ENCODE data around the gene ZNF175.
"Not testable (repeated sequence)": the region's sequence is repeated elsewhere in the genome, so short reads cannot be mapped to it uniquely, and the experiment has no call there.

ZNF175 gene

DNA sequence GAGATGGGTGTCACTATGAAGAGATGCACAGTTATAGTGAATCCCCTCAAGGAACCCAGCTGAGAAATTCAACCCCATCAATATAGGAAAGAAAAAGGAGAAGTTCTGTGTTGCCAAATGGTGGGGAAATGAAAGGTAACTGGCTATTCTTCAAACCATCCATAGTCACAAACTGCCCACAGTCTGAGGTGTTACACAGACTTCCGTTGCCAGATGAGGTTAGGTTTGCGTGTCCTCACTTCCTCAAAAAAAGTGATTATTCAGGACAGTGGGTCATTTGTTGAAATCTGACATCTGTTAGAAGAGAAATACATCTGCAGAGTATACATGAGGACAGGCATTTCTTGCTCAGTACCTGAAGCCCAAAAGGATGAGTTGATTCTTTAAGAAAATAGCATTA lies 50.1 kb downstream of the ZNF175 start:
- Histone ChIP-seq H4K20me1 (no peaks in the 10 kb centered on the region), H3K4me1 (0 out of 2 replicates have a peak, but pooled peaks cover 6% of the 10 kb centered on the region), H3K27me3 (no peaks in the 10 kb centered on the region), H3K4me2 (no peak overlapping the region), H3K9me3 (no peaks in the 10 kb centered on the region), H3K9ac (no peak overlapping the region), H3K27ac (no peak overlapping the region), H3K4me3 (no peak overlapping the region), H3K36me3 (no peaks in the 10 kb centered on the region)
- no peak for TF ChIP-seq Cebpa-rat (IDR thresholded peaks at IDR 0.05)

DNA sequence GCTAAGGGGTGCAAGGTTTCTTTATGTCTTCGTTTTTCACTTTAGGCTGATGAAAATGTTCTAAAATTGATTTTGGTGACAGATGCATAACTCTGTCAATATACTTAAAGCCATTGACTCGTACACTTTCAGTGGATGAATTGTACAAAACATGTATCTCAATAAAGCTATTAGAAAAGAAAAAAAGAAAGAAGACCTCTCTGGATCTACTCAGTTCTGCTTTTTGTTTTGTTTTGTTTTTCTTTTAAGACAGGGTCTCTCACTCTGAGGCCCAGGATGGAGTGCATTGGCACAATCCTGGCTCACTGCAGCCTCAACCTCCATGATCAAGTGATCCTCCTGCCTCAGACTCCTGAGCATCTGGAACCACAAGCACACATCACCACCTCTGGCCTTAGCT lies 55.6 kb downstream of the ZNF175 start:
- no peaks in the 10 kb centered on the region for H4K20me1 ChIP-seq
- no peak overlapping the region for H3K27ac ChIP-seq
- no peak overlapping the region for H3K4me3 ChIP-seq
- no peak for TF ChIP-seq Cebpa-rat (IDR thresholded peaks at IDR 0.05)
- no peaks in the 10 kb centered on the region for H3K9me3 ChIP-seq
- no peak overlapping the region for H3K4me2 ChIP-seq
- H3K27me3 ChIP-seq: no peaks in the 10 kb centered on the region
- H3K9ac ChIP-seq: no peak overlapping the region
- H3K36me3 ChIP-seq: no peaks in the 10 kb centered on the region
- no peaks in the 10 kb centered on the region for H3K4me1 ChIP-seq

DNA sequence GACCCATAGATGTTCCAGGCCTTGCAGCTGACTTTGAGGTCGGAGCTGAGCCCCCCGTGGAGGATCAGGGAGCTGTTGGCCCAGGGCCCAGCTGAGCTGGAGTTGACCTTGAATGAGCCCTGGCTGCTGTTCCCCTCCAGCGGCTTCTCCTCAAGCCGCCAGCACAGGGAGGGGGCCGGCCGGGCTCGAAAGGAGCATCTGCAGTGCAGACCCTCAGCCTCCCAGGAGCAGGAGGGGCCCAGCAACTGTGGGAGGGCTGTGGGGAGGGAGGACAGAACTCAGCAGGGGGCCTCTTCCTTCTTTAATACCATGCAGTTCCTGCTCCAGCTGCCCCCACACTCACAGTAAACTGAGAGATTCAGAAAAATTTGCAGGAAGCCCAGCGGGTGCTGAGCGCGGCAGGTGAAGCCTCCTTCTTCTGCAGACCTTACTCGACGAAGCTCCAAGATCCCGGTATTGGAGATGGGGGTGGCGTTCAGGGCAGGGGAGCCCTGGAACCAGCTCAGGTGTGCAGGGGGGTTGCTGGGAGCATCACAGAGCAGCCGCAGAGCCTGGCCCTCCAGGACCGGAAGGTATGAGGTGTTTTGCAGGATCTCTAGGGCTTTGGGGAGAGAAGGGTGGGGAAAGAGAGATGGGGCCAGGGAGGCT lies 56.5 kb downstream of the ZNF175 start:
- no peaks in the 10 kb centered on the region for H3K27me3 ChIP-seq
- no peaks in the 10 kb centered on the region for H4K20me1 ChIP-seq
- no peak overlapping the region for H3K4me2 ChIP-seq
- H3K9ac ChIP-seq: no peak overlapping the region
- no peak for TF ChIP-seq Cebpa-rat (IDR thresholded peaks at IDR 0.05)
- no peaks in the 10 kb centered on the region for H3K36me3 ChIP-seq
- no peaks in the 10 kb centered on the region for H3K4me1 ChIP-seq
- no peak overlapping the region for H3K4me3 ChIP-seq
- no peaks in the 10 kb centered on the region for H3K9me3 ChIP-seq
- no peak overlapping the region for H3K27ac ChIP-seq

DNA sequence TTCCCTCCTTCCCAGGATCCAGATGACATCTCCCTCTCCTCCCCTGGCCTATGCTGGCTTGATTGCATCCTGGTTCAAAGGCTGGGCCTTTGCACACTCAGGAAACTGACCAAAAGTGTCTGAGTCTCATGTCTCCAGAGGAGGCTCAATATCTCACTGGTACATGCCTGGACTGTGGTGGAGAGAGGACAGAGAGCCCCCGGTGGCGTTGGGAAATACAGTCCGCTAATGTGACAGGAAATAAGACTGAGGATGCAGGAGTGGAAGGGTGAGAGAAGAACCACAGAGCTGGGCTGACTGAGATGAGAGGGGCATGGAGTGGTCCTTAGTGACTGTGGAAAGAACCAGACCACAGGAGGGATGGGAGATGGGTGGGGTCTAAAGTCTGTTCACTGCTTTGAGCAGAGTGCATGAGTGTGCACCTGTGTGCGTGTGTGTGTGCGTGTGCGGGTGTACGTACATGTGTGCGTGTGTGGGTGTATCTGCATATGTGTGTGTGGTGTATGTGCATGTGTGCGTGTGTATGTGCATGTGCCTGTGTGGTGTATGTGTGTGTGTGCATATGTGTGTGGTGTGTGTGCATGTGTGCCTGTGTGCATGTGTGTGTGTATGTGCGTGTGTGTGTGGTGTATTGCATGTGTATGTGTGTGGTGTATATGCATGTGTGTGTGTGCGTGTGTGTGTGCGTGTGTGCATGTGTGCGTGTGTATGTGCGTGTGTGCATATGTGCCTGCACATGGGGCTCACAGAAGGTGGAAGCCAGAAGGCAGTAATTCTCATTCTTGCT lies 57.3 kb downstream of the ZNF175 start:
- H3K27me3 ChIP-seq: no peaks in the 10 kb centered on the region
- no peak for TF ChIP-seq Cebpa-rat (IDR thresholded peaks at IDR 0.05)
- H3K36me3 ChIP-seq: no peaks in the 10 kb centered on the region
- no peaks in the 10 kb centered on the region for H4K20me1 ChIP-seq
- H3K4me1 ChIP-seq: no peaks in the 10 kb centered on the region
- no peak overlapping the region for H3K4me2 ChIP-seq
- H3K9ac ChIP-seq: no peak overlapping the region
- H3K27ac ChIP-seq: no peak overlapping the region
- no peak overlapping the region for H3K4me3 ChIP-seq
- H3K9me3 ChIP-seq: no peaks in the 10 kb centered on the region

DNA sequence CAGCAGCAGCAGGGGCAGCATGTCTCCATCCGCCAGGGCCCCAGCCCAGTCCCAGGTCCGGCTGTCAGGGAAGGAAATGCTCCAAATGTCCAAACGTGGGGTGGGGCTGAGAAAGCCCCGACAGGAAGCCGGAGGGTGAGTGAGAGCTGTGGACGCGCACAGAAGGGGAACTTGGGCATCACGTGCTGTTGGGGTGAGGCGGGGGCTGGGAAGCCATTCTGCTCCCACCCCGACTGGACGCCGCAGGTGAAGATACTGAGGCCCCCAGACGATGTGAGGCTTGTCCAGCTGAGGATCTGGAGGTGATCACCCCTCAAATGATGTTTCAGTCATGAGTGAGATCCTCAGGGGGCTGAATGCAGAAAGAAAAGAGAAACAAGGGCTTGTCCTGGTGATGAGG lies 59.2 kb downstream of the ZNF175 start, which contains the start of gene SIGLEC5:
SIGLEC5 (minus strand) TSS at position 87 of the 400 bp plus-strand sequence; CDS start at position 21, 66 bp downstream.
- not testable (repeated sequence) for H3K27me3 ChIP-seq, H3K4me2 ChIP-seq, H3K4me3 ChIP-seq, H3K9me3 ChIP-seq, H3K9ac ChIP-seq, H3K4me1 ChIP-seq, H4K20me1 ChIP-seq, H3K27ac ChIP-seq, H3K36me3 ChIP-seq

DNA sequence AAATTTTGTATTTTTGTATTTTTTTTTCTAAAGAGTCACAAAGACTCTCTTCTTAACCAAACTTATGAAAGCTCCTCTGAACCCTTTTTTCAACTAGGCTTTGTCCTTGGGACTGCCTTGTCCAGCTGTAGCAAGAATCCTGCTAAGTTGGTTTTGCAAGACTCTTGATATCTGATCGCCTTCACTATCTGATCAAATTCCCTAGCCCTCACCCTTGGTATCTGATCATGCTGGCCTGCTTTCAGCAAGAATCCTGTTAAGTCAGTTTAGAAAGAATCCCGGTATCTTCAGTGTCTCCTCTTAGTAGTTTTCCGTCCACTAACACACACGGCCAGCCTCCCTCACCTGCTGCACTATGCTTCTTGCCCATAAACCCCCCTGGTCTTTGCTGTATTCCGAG lies 61.0 kb downstream of the ZNF175 start:
- TF ChIP-seq Cebpa-rat (IDR thresholded peaks at IDR 0.05): no peak
- H3K9ac ChIP-seq: no peak overlapping the region

DNA sequence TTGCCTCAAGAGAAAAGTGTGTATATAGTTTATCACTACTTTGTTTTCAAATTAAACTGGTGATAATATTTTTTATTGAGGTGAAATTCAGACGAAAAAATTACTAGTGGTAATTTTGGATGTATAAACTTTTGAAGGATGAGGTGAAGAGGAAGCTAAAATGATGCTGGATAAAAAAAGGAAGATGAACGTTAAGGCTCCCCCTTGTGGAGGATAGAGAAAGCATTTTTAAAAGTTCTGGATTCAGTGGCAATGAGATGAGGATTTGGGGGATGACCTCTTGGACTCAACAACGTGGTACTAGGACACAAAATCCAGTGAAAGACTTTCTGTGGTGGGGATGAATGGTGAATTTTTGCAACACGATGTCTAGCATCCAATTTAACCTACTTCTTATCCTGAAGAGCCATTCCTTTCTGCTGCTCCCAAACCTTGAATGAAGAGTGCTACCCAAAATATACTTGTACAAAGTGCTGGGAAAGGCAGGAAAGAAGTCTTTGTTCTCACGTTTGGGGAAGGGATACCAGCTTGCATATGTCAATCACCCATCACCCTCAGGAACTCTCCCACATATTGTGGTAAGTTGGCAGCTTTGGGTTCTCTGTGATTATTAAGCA lies 66.4 kb downstream of the ZNF175 start:
- H3K36me3 ChIP-seq: no peaks in the 10 kb centered on the region
- H3K27ac ChIP-seq: no peak overlapping the region
- no peaks in the 10 kb centered on the region for H3K4me1 ChIP-seq
- H3K4me2 ChIP-seq: no peak overlapping the region
- no peaks in the 10 kb centered on the region for H3K9me3 ChIP-seq
- no peak overlapping the region for H3K4me3 ChIP-seq
- H3K9ac ChIP-seq: no peak overlapping the region
- H3K27me3 ChIP-seq: no peaks in the 10 kb centered on the region
- TF ChIP-seq Cebpa-rat (IDR thresholded peaks at IDR 0.05): no peak
- no peaks in the 10 kb centered on the region for H4K20me1 ChIP-seq

More for the DNA sequence above, 61.0 kb downstream of the ZNF175 start:
- no peaks in the 10 kb centered on the region for H3K9me3 ChIP-seq
- no peaks in the 10 kb centered on the region for H3K27me3 ChIP-seq
- H3K4me1 ChIP-seq: no peaks in the 10 kb centered on the region
- H3K4me3 ChIP-seq: no peak overlapping the region
- H3K36me3 ChIP-seq: no peaks in the 10 kb centered on the region
- no peak overlapping the region for H3K27ac ChIP-seq
- H4K20me1 ChIP-seq: no peaks in the 10 kb centered on the region
- H3K4me2 ChIP-seq: no peak overlapping the region

DNA sequence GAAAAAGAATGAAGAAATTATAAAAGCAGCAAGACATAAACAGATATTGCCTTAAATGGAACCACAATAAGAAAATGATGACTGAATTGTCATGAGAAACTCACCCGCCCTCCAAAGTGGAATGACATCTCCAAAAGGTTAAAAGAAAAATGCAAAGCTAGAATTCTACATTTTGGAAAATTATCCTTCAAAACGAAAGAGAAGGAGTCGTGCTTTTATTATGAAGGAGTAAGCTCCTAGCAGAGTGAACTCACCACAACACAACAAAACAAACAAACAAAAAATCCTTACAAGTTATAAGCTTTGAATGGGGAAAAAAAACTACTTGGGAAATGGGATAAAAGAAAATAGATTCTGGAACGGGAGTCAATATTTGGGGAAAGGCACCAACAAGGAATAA lies 68.8 kb downstream of the ZNF175 start:
- H3K9me3 ChIP-seq: no peaks in the 10 kb centered on the region
- TF ChIP-seq Cebpa-rat (IDR thresholded peaks at IDR 0.05): no peak
- H3K36me3 ChIP-seq: no peaks in the 10 kb centered on the region
- H4K20me1 ChIP-seq: no peaks in the 10 kb centered on the region
- no peaks in the 10 kb centered on the region for H3K27me3 ChIP-seq
- no peak overlapping the region for H3K27ac ChIP-seq
- H3K4me3 ChIP-seq: no peak overlapping the region
- H3K9ac ChIP-seq: no peak overlapping the region
- no peaks in the 10 kb centered on the region for H3K4me1 ChIP-seq
- no peak overlapping the region for H3K4me2 ChIP-seq

DNA sequence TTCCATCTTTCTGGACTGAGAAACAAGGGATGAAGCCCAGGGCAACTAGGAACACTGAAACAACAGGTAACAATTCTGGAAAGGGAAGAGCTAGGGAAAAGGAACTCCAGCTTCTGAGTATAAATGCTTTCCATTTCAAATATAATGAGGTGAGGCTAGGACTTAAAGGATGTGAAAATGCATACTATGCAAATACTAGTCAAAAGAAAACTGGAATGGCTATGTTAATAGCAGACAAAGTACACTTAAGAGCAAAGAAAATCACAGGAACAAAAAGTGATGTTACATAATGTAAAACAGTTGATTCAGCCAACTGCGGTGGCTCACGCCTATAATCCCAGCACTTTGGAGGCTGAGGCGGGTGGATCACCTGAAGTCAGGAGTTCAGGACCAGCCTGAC lies 69.3 kb downstream of the ZNF175 start:
- no peaks in the 10 kb centered on the region for H3K4me1 ChIP-seq
- H3K9ac ChIP-seq: no peak overlapping the region
- H4K20me1 ChIP-seq: no peaks in the 10 kb centered on the region
- no peak overlapping the region for H3K4me2 ChIP-seq
- H3K27ac ChIP-seq: no peak overlapping the region
- H3K4me3 ChIP-seq: no peak overlapping the region
- no peaks in the 10 kb centered on the region for H3K27me3 ChIP-seq
- no peak for TF ChIP-seq Cebpa-rat (IDR thresholded peaks at IDR 0.05)
- no peaks in the 10 kb centered on the region for H3K36me3 ChIP-seq
- H3K9me3 ChIP-seq: no peaks in the 10 kb centered on the region

DNA sequence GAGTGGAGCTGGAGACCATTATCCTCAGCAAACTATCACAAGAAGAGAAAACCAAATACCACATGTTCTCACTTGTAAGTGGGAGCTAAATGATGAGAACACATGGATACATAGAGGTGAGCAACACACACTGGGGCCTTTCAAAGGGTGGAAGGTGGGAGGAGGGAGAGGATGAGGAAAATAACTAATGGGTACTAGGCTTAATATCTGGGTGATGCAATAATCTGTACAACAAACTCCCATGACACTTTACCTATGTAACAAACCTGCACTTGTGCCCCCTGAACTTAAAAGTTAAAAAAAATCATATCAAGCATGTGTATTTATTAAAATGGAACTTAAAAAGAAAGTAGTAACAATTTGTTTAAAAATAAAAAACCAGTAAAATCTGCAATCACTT lies 70.6 kb downstream of the ZNF175 start:
- H3K4me2 ChIP-seq: no peak overlapping the region
- no peak overlapping the region for H3K9ac ChIP-seq
- no peaks in the 10 kb centered on the region for H3K9me3 ChIP-seq
- H3K27me3 ChIP-seq: no peaks in the 10 kb centered on the region
- TF ChIP-seq Cebpa-rat (IDR thresholded peaks at IDR 0.05): no peak
- H3K36me3 ChIP-seq: no peaks in the 10 kb centered on the region
- no peak overlapping the region for H3K4me3 ChIP-seq
- H3K27ac ChIP-seq: no peak overlapping the region
- no peaks in the 10 kb centered on the region for H3K4me1 ChIP-seq
- H4K20me1 ChIP-seq: no peaks in the 10 kb centered on the region
